Measurements from ENCODE around the gene CAPN12.
"Not testable (repeated sequence)": the region's sequence is repeated elsewhere in the genome, so short reads cannot be mapped to it uniquely, and the experiment has no call there.

Gene CAPN12

DNA sequence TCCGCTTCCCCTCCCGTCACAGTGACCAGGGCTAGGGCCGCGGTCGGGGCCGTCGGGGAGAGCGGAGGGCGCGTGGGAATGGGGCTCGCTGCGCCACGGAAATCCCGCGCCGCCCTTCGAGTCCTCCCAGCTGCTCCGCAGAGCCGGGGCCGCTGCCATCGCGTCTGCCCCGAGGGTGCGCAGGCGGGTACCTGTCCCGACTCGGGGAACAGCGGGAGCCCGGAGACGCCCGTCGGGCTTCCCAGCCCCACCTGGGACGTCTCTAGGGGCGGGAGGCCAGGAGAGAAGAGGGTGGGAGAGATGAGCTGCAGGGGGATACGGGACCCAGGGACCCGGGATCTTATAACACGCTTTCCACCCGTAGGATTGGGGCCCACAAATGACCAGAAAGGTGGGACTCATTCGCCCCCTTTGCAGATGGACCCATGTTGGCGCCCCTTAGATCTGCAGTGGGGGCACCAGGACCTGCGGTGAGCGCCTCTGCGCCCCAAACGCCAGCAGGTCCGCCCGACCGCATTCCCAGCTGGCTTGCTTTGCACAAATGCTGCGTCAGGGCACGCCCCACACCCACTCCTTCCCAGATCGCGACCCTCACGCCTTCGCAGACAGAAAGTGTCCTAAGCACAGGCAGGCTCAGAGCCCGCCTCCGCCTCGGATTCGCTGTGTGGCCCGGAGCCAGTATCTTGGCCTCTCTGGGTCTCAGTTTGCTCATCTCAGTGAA, 26.1 kb upstream of the CAPN12 start:
- DNase-seq: not testable (repeated sequence)

- no peak for DNase-seq
Observed at GRCh38 chr19:38769635-38770211, 25.4 kb upstream of the CAPN12 start.

DNA sequence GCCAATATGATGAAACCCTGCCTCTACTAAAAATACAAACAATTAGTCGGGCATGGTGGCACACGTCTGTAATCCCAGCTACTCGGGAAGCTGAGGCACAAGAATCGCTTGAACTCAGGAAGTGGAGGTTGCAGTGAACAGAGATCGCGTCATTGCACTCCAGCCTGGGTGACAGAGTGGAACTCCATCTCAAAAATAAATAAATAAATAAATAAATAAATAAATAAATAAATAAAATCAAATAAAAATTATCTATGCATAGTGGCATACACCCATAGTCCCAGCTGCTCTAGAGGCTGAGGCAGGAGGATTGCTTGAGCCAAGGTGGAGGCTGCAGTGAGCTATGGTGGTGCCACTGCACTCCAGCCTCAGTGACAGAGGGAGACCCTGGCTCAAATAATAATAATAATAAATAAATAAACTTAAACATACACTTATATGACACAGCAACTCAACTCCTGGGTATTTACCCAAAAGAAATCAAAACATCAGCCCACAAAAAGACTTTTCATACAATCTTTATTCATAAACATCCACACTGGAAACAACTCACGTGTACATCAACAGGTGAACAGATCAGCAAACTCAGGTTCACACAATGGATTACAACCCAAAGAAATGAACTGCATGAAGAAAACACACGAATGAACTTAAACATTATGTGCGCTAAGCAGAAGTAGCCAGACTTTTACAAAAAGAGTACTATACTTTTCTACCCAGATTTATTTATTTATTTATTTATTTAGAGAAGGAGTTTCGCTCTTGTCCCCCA, 22.2 kb upstream of the CAPN12 start:
- no peak for DNase-seq

- DNase-seq: no peak
Observed at GRCh38 chr19:38765214-38765613, 20.9 kb upstream of the CAPN12 start.

- DNase-seq: no peak
Observed at GRCh38 chr19:38763795-38764220, 19.5 kb upstream of the CAPN12 start.

DNA sequence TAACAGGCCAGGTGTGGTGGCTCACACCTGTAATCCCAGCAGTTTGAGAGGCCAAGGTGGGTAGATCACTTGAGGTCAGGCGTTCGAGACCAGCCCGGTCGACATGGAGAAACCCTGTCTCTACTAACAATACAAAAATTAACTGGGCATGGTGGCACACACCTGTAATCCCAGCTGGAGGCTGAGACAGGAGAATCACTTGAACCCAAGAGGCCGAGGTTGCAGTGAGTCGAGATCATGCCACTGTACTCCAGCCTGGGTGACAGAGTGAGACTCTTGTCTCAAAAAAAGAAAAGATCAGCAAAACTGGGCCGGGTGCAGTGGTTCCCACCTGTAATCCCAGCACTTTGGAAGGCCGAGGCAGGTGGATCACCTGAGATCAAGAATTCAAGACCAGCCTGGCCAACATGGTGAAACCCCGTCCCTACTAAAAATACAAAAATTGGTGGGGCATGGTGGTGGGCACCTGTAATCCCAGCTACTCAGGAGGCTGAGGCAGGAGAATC, 17.7 kb upstream of the CAPN12 start:
- not testable (repeated sequence) for DNase-seq

GRCh38 chr19:38760805-38761517, 16.7 kb upstream of the CAPN12 start:
- DNase-seq: not testable (repeated sequence)

GRCh38 chr19:38759590-38760003, 15.3 kb upstream of the CAPN12 start:
- no peak for DNase-seq

- not testable (repeated sequence) for DNase-seq
Observed at GRCh38 chr19:38754196-38754595, 9.9 kb upstream of the CAPN12 start.

- not testable (repeated sequence) for DNase-seq
Observed at GRCh38 chr19:38753783-38754182, 9.5 kb upstream of the CAPN12 start.

- no peak for DNase-seq
Observed at GRCh38 chr19:38745316-38745715, 1.0 kb upstream of the CAPN12 start.

GRCh38 chr19:38744874-38745273, 600 bp upstream of the CAPN12 start:
- no peak for DNase-seq

- DNase-seq: no peak
Observed at GRCh38 chr19:38743394-38744297, 628 bp downstream of the CAPN12 start.

DNA sequence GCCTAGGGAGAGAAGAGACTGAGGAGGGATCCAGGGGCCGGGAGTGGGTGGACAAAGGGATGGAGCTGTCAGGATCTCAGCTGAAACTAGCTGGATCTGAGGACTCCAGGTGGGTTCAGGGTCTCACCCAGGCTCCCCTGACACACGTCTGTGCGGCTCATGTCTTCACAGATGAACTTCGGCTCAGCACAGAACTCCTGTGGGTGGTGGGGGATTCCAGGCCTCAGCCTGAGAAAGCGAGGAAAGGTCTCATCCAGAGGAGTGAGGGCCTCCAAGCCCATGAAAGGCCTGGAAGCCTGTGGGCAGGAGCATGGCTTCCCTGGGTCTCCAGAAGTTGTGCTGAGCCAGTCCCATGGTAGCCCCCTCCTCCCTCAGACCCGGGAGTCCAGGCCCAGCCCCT, 1.4 kb downstream of the CAPN12 start:
- DNase-seq: no peak

DNA sequence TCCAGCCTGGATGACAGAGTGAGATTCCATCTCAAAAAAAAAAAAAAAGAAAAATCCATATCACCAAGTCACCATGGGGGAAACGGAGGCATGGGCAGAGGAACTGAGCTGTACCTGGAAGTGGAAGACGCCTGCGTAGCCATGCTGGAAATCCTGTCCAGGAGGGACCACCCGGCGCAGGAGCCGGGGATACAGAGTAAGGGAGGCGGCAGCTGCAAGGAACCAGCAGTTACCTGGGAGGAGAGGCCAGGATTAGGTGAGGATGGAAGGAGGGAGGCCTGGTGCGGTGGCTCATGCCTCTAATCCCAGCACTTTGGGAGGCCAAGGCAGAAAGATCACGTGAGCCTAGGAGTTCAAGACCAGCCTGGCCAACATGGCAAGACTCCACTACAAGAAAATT, 2.0 kb downstream of the CAPN12 start:
- DNase-seq: no peak

DNA sequence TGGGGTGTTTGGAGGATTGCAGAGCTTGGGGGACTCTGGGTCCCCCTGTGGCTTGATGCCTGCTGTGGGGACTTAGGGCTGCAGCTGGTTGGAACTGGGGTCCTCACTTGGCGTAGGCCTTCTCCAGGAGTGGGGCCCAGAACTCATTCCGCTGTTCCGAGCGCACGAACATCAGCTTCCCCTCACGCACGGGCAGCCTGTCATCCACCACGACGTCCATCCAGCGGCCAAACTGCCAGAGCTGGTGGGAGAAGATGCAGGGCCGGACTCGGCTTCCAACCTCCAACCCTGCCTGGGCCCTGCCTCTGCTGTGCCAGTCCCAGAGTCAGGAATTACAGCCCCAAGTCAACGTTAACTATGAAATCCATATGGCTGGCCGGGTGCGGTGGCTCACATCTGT, 2.6 kb downstream of the CAPN12 start:
- DNase-seq: no peak

- DNase-seq: no peak
Observed at GRCh38 chr19:38740932-38741331, 3.3 kb downstream of the CAPN12 start.

GRCh38 chr19:38740257-38740592, 4.0 kb downstream of the CAPN12 start:
- DNase-seq: no peak

- DNase-seq: no peak
Observed at GRCh38 chr19:38739440-38740256, 4.6 kb downstream of the CAPN12 start.

- no peak for DNase-seq
Observed at GRCh38 chr19:38737921-38738737, 6.1 kb downstream of the CAPN12 start.

Measured in NCI-H510A treated with DMSO at 0.1 percent for 48 hours (cell line).